Heart left ventricle (tissue), 13 donors: ENCODE results near the gene XCL2.

Source experiments
- CTCF ChIP-seq, 12 donors: fragments of 200-600 bp; sonication (generic) in 4 of 12; IDR thresholded peaks; one replicate each; pipeline versions ENCODE4 v1.5.0 to v1.8.0; 2018 to 2022; ENCODE audit warnings: antibody characterized with exemption in 12 of 12, mild to moderate bottlenecking in 5 of 12
- POLR2A ChIP-seq, 2 donors: fragments of 450-650 bp; IDR thresholded peaks; one replicate each; pipeline ENCODE4 v1.6.1; 2017; ENCODE audit warnings: antibody characterized with exemption in 2 of 2, mild to moderate bottlenecking in 2 of 2, moderate library complexity in 2 of 2
- donor health status: ischemic (EF 13 %, LVEDD 7.1; RV severe dilation, severe dysfunction).
- donor health status: DM: no; HTN: yes; CAD: no.
- donor health status: DM: no; HTN: no; CAD: no.
- donor health status: ischemic (EF 25% LVEDD 6.9; RV normal size, moderate dysfunction).
- donor health status: ischemic (EF 25% LVEDD 5.7; RV mildly dilated, moderate dysfunction).
- donor health status: ischemic (EF 35%, LVEDD 5.7; RV mildly dilated, moderate dysfunction).
- donor health status: nonischemic (EF 11% LVEDD 7.7; RV severe dilation, severe dysfunction).
- donor health status: DM: yes; HTN: yes; CAD: no.
- donor health status: PGD.
- donor health status: ischemic (EF 29% LVEDD 5.4; RV normal size, mild dysfunction).
- donor health status: nonischemic (EF 23%, LVEDD 6.1; RV moderate dilation, normal function).

GRCh38 chr1:168583571-168583970 is 39.8 kb upstream of the XCL2 start:
- TF ChIP-seq CTCF (IDR thresholded peaks at IDR 0.05) (no peak), POLR2A (IDR thresholded peaks at IDR 0.05) (no peak)
